Measurements from ENCODE around the gene ZNF536.

ZNF536 gene

GRCh38 chr19:30557212-30557611, 185.0 kb downstream of the ZNF536 start:
- TF ChIP-seq, protein P1, sequence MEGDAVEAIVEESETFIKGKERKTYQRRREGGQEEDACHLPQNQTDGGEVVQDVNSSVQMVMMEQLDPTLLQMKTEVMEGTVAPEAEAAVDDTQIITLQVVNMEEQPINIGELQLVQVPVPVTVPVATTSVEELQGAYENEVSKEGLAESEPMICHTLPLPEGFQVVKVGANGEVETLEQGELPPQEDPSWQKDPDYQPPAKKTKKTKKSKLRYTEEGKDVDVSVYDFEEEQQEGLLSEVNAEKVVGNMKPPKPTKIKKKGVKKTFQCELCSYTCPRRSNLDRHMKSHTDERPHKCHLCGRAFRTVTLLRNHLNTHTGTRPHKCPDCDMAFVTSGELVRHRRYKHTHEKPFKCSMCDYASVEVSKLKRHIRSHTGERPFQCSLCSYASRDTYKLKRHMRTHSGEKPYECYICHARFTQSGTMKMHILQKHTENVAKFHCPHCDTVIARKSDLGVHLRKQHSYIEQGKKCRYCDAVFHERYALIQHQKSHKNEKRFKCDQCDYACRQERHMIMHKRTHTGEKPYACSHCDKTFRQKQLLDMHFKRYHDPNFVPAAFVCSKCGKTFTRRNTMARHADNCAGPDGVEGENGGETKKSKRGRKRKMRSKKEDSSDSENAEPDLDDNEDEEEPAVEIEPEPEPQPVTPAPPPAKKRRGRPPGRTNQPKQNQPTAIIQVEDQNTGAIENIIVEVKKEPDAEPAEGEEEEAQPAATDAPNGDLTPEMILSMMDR (IDR thresholded peaks at IDR 0.05; ENCODE audit: low read depth, low read length, missing control alignments), result no peak
- no peak for DNase-seq (ENCODE audit: extremely low read depth, low read depth)
- H3K4me3 ChIP-seq (replicated peaks; ENCODE audit: low read depth, low read length), result no peak overlapping the region

DNA sequence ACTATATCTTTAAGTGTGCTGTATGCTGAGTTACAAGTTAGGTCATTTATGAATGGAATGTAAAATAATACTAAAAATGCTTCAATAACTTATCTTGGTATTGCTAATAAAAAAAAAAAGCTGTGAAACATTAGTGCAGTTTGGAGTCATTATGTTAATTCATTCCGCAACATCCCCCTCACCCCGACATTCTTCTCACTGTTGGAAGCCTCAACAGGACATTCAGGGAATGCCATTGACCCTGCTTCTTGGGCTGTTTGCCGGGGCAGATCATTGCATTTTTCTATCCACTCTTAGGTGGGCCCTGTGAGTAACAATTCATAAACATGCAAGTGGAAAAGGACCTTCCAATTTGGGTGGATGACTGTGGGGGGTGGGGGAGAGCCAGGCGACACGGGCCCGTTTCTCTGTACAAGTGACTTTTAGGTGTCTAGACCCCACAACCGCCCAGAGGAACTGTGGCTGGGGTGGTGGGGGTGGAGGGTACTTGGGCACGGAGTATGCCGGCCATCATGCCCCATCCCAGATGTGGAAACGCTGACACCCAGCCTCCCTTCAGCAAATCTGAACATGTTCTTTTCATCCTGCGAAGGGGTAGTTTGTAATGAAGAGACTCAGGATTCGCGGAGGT, 185.9 kb downstream of the ZNF536 start:
- no peak overlapping the region for H3K4me3 ChIP-seq (replicated peaks; ENCODE audit: low read depth, low read length)
- TF ChIP-seq, protein P1 (IDR thresholded peaks at IDR 0.05; ENCODE audit: low read depth, low read length, missing control alignments), result no peak
- no peak for DNase-seq (ENCODE audit: extremely low read depth, low read depth)

DNA sequence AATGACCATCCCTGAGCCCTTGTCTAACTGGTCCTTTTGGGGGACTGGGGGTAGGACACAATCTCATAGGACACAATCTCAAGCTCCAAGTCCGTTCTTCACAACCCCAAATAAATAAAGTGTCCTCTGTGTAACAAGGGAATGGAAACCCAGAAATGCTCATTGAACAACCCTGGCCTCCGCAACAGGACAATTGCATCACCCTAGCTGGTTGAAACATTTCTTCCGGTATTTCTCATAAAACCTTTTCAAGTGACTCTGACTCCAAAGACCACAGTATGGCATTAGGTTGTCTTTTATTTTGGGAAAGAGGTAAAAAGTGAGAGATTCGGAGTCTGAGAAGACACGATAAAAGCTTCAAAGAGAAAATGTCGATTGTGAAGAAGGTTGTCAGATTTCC, 186.6 kb downstream of the ZNF536 start:
- TF ChIP-seq, protein P1 (IDR thresholded peaks at IDR 0.05; ENCODE audit: low read depth, low read length, missing control alignments), result no peak
- DNase-seq (ENCODE audit: extremely low read depth, low read depth), result no peak

DNA sequence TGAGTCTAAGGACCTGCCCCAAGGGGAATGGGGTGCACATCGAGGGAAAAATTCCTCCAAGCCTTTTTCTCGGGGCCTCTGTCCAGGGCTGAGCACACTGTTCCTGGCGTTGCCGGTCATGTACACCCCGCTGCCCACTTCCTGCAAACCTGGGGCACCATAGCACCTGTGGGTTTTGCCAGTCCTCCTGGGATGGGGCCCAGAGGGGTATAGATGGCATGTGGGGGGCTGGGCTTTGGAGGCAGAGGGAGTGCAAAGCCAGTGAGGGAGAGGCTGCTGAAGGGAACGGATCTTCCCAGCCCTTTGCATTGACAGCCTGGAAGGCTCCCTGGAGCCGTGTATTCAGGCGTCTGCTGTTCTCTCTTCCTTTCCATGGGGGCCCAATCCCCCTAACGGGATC, 187.3 kb downstream of the ZNF536 start:
- no peak for DNase-seq (ENCODE audit: extremely low read depth, low read depth)
- H3K4me3 ChIP-seq (replicated peaks; ENCODE audit: low read depth, low read length), result no peak overlapping the region
- TF ChIP-seq, protein P1 (IDR thresholded peaks at IDR 0.05; ENCODE audit: low read depth, low read length, missing control alignments), result no peak

More for the DNA sequence above, 186.6 kb downstream of the ZNF536 start:
- no peak overlapping the region for H3K4me3 ChIP-seq (replicated peaks; ENCODE audit: low read depth, low read length)

DNA sequence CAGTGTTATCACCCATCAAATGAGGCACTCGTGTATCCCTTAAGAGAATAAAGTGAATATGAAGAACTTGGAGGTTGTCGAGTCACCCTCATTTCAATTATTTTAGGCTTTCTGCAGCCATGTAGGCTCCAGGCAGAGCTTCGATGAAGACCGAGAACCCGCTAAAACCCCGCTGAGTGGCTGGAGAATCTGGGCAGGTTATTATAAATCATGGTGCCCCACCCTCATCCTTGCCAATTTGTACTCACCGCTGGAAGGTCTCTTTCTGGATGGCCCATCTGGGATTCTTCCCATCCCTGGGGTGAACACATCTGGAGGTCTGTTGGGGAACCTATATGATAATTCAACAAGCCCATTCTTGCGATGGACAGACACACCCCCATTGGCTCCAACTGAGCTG, 190.8 kb downstream of the ZNF536 start:
- no peak overlapping the region for H3K4me3 ChIP-seq (replicated peaks; ENCODE audit: low read depth, low read length)
- TF ChIP-seq, protein P1 (IDR thresholded peaks at IDR 0.05; ENCODE audit: low read depth, low read length, missing control alignments), result no peak
- DNase-seq (ENCODE audit: extremely low read depth, low read depth), result no peak

GRCh38 chr19:30563691-30564090, 191.5 kb downstream of the ZNF536 start:
- no peak for DNase-seq (ENCODE audit: extremely low read depth, low read depth)
- TF ChIP-seq, protein P1 (IDR thresholded peaks at IDR 0.05; ENCODE audit: low read depth, low read length, missing control alignments), result no peak
- H3K4me3 ChIP-seq (replicated peaks; ENCODE audit: low read depth, low read length), result no peak overlapping the region

GRCh38 chr19:30564551-30565011, 192.4 kb downstream of the ZNF536 start:
- DNase-seq (ENCODE audit: extremely low read depth, low read depth), result no peak
- no peak overlapping the region for H3K4me3 ChIP-seq (replicated peaks; ENCODE audit: low read depth, low read length)
- TF ChIP-seq, protein P1 (IDR thresholded peaks at IDR 0.05; ENCODE audit: low read depth, low read length, missing control alignments), result no peak

Measured in HFF-Myc (cell line).